Keratinocyte (primary cell): ENCODE results near the gene SMIM17. TPM values are rescaled to one million over a fixed set of nuclear protein-coding genes. Genes with fewer than 3 reads are reported as not detected.

Experiments
- DNase-seq: peaks from one replicate; pipeline ENCODE4 v3.0.0-alpha.2; 2011; ENCODE audit warnings: low read depth, missing footprints, low spot score
- FAIRE-seq: peaks from 2 replicates; lab custom pipeline; 2011; peaks lifted over from hg19 to GRCh38; lab: Jason Lieb, UNC
- H2AFZ ChIP-seq: 2 replicates; pipeline ENCODE4 v1.6.0; 2012; ENCODE audit warnings: low read length, control low read depth, inconsistent platforms; ENCODE audit not compliant: control insufficient read depth
- H3K27ac ChIP-seq: 2 replicates; pipeline ENCODE4 v1.5.1; 2011; ENCODE audit warnings: low read length; ENCODE audit not compliant: control insufficient read depth, insufficient read depth
- H3K27me3 ChIP-seq: 3 replicates; pipeline ENCODE4 v1.6.0; 2011; ENCODE audit warnings: low read length; ENCODE audit not compliant: control insufficient read depth, insufficient read depth; ENCODE audit errors: extremely low read depth
- H3K36me3 ChIP-seq, 2 experiments: 2 replicates in 1 of 2; 3 replicates in 1 of 2; pipeline ENCODE4 v1.5.1; 2011; ENCODE audit warnings: low read length in 2 of 2, mild to moderate bottlenecking in 1 of 2; ENCODE audit not compliant: control insufficient read depth in 2 of 2, insufficient read depth in 2 of 2; ENCODE audit errors: extremely low read depth in 1 of 2
- H3K4me1 ChIP-seq: 3 replicates; pipeline ENCODE4 v1.5.1; 2011; ENCODE audit warnings: low read length; ENCODE audit not compliant: control insufficient read depth, insufficient read depth; ENCODE audit errors: extremely low read depth
- H3K4me2 ChIP-seq: 3 replicates; pipeline ENCODE4 v1.6.0; 2011; ENCODE audit warnings: low read depth, low read length; ENCODE audit not compliant: control insufficient read depth, insufficient read depth; ENCODE audit errors: extremely low read depth
- H3K4me3 ChIP-seq, 3 experiments: fragments of 200-600 bp in 1 of 3; sonication (generic) in 1 of 3; 2 replicates in 2 of 3; 3 replicates in 1 of 3; pipeline ENCODE4 v1.5.1; 2011 to 2016; ENCODE audit warnings: low read length in 3 of 3, mild to moderate bottlenecking in 3 of 3, control low read depth in 2 of 3, inconsistent platforms in 1 of 3, low read depth in 1 of 3, mixed read lengths in 1 of 3, mixed run types in 1 of 3, moderate library complexity in 1 of 3; ENCODE audit not compliant: control insufficient read depth in 2 of 3, insufficient read depth in 2 of 3; ENCODE audit errors: extremely low read depth in 1 of 3
- H3K79me2 ChIP-seq: 2 replicates; pipeline ENCODE4 v1.6.0; 2012; ENCODE audit warnings: low read length; ENCODE audit not compliant: control insufficient read depth, insufficient read depth
- H3K9ac ChIP-seq: 3 replicates; pipeline ENCODE4 v1.6.0; 2011; ENCODE audit warnings: low read length; ENCODE audit not compliant: control insufficient read depth, insufficient read depth; ENCODE audit errors: extremely low read depth
- H3K9me1 ChIP-seq: 3 replicates; pipeline ENCODE4 v1.6.0; 2011; ENCODE audit warnings: low read length; ENCODE audit not compliant: control insufficient read depth, insufficient read depth; ENCODE audit errors: extremely low read depth
- H3K9me3 ChIP-seq: 2 replicates; pipeline ENCODE4 v1.5.1; 2012; ENCODE audit warnings: low read depth, low read length; ENCODE audit not compliant: control insufficient read depth
- H4K20me1 ChIP-seq: 3 replicates; pipeline ENCODE4 v1.6.0; 2011; ENCODE audit warnings: low read length; ENCODE audit not compliant: control insufficient read depth, insufficient read depth; ENCODE audit errors: extremely low read depth
- CTCF ChIP-seq, 3 experiments: IDR thresholded peaks in 1 of 3; conservative IDR thresholded peaks in 1 of 3; optimal IDR thresholded peaks in 1 of 3; 2 replicates in 2 of 3; 3 replicates in 1 of 3; pipeline versions ENCODE3 to v1.5.1; 2011; ENCODE audit warnings: low read length in 3 of 3, mild to moderate bottlenecking in 3 of 3, moderate library complexity in 2 of 3, control low read depth in 1 of 3, inconsistent platforms in 1 of 3; ENCODE audit not compliant: insufficient read depth in 2 of 3; ENCODE audit errors: extremely low read depth in 1 of 3
- EZH2 ChIP-seq: IDR thresholded peaks from one replicate; pipeline ENCODE4 v1.6.1; 2012; ENCODE audit warnings: inconsistent platforms, mild to moderate bottlenecking, low read length, moderate library complexity
- dilution Hi-C: fragments of 300-500 bp; cut with MboI; formaldehyde crosslinking; loops from one replicate; pipeline ENCODE4 v1.7.0; 2020; ENCODE audit warnings: low sequenced_read_pairs; ENCODE audit not compliant: extremely low pct_ligation_motif_present
- polyA plus RNA-seq, 5 experiments: library from polyadenylated mRNA; depleted of rRNA in 3 of 5; stranded (reverse) in 3 of 5; stranded (forward) in 1 of 5; unstranded in 1 of 5; fragments of >200 nt; gene quantifications; 1 replicate in 1 of 5; 2 replicates in 3 of 5; 3 replicates in 1 of 5; pipeline versions ENCODE4 v1.2.1 to v1.2.3, GENCODE V29; 2011 to 2012; ENCODE audit warnings: missing spikeins in 2 of 5, low read depth in 1 of 5, low replicate concordance in 1 of 5

The SMIM17 gene
- polyA plus RNA-seq, 1 donor (not counting 4 experiments of a cell fraction or from before 2014, with no cell fraction given): 0.13 TPM

- H4K20me1 ChIP-seq: no peaks in the 10 kb centered on the region
- H3K4me3 ChIP-seq: no peak overlapping the region
- dilution Hi-C loops: no loop called here
- H3K9me3 ChIP-seq: peaks cover 18% of the 10 kb centered on the region
- H3K9me1 ChIP-seq: no peaks in the 10 kb centered on the region
- no peak for FAIRE-seq
- no peak for DNase-seq
- no peaks in the 10 kb centered on the region for H3K79me2 ChIP-seq
- no peaks in the 10 kb centered on the region for H3K36me3 ChIP-seq
- no peaks in the 10 kb centered on the region for H3K27me3 ChIP-seq
- H2AFZ ChIP-seq: no peak overlapping the region
- no peak overlapping the region for H3K4me2 ChIP-seq
- no peak overlapping the region for H3K27ac ChIP-seq
- no peak for TF ChIP-seq EZH2
- peak in 2 of 3 experiments; percentile 12 to 22 for TF ChIP-seq CTCF (optimal IDR thresholded peaks at IDR 0.05 in 1 of 3, IDR thresholded peaks at IDR 0.05 in 1 of 3, conservative IDR thresholded peaks at IDR 0.05 in 1 of 3; ENCODE audit: extremely low read depth in 1 of 3, insufficient read depth in 2 of 3, low read length in 3 of 3)
- H3K9ac ChIP-seq: no peak overlapping the region
- no peaks in the 10 kb centered on the region for H3K4me1 ChIP-seq
Observed at GRCh38 chr19:56660381-56661107, 17.6 kb downstream of the SMIM17 start.

- Histone ChIP-seq H3K4me1 (no peaks in the 10 kb centered on the region), H3K36me3 (no peaks in the 10 kb centered on the region), H3K79me2 (no peaks in the 10 kb centered on the region), H3K9ac (no peak overlapping the region), H3K9me1 (no peaks in the 10 kb centered on the region), H2AFZ (no peak overlapping the region), H3K27me3 (no peaks in the 10 kb centered on the region), H4K20me1 (no peaks in the 10 kb centered on the region), H3K9me3 (peaks cover 18% of the 10 kb centered on the region), H3K27ac (no peak overlapping the region), H3K4me2 (no peak overlapping the region), H3K4me3 (no peak overlapping the region)
- TF ChIP-seq CTCF (optimal IDR thresholded peaks at IDR 0.05 in 1 of 3, IDR thresholded peaks at IDR 0.05 in 1 of 3, conservative IDR thresholded peaks at IDR 0.05 in 1 of 3; ENCODE audit: extremely low read depth in 1 of 3, insufficient read depth in 2 of 3, low read length in 3 of 3) (no peak), EZH2 (no peak)
- FAIRE-seq (no peak), DNase-seq (no peak)
- dilution Hi-C loops: no loop called here
Observed at GRCh38 chr19:56661248-56661647, 18.3 kb downstream of the SMIM17 start.
